ENCODE measurements around the gene EIF3J. TPM values are rescaled to one million over a fixed set of nuclear protein-coding genes. Genes with fewer than 3 reads are reported as not detected.
"Not testable (repeated sequence)": the region's sequence is repeated elsewhere in the genome, so short reads cannot be mapped to it uniquely, and the experiment has no call there.

EIF3J gene
- polyA plus RNA-seq, 3 donors = 37.0 to 56.4 (median 56.1) TPM

GRCh38 chr15:44536302-44536961, 515 bp upstream of the EIF3J start:
- H3K27ac ChIP-seq (ENCODE audit: low read depth, low read length) = peak overlapping the region; percentile 91
- WGBS, 3 donors = 0% methylated on average over 34 to 47 of the region's 47 CpGs

GRCh38 chr15:44537735-44538240, 841 bp downstream of the EIF3J start:
- 3 to 8% (median 7%) methylated on average over 13 of the region's 13 CpGs for WGBS, 3 donors
- peak overlapping the region; percentile 35 for H3K27ac ChIP-seq (ENCODE audit: low read depth, low read length)

- no peak overlapping the region for H3K27ac ChIP-seq (ENCODE audit: low read depth, low read length)
- 93 to 96% (median 94%) methylated on average over 4 of the region's 4 CpGs for WGBS, 3 donors
These were observed 4.5 kb downstream of the EIF3J start for GRCh38 chr15:44541282-44541958.

- no peak overlapping the region for H3K27ac ChIP-seq (ENCODE audit: low read depth, low read length)
These were observed 5.6 kb downstream of the EIF3J start for GRCh38 chr15:44542596-44542995.

GRCh38 chr15:44544745-44545144, 7.8 kb downstream of the EIF3J start:
- 75 to 82% (median 81%) methylated on average over 5 of the region's 5 CpGs for WGBS, 3 donors
- not testable (repeated sequence) for H3K27ac ChIP-seq (ENCODE audit: low read depth, low read length)

- 32 to 55% (median 53%) methylated on average over 5 of the region's 5 CpGs for WGBS, 3 donors
- H3K27ac ChIP-seq (ENCODE audit: low read depth, low read length) = no peak overlapping the region
These were observed 9.2 kb downstream of the EIF3J start for GRCh38 chr15:44545913-44546802.

- H3K27ac ChIP-seq (ENCODE audit: low read depth, low read length) = not testable (repeated sequence)
- WGBS, 3 donors = 97 to 99% (median 97%) methylated on average over 9 of the region's 9 CpGs
These were observed 12.2 kb downstream of the EIF3J start for GRCh38 chr15:44549152-44549551.

- H3K27ac ChIP-seq (ENCODE audit: low read depth, low read length) = no peak overlapping the region
- 32 to 35% (median 33%) methylated on average over 3 of the region's 3 CpGs for WGBS, 3 donors
These were observed 13.3 kb downstream of the EIF3J start for GRCh38 chr15:44550256-44550655.

GRCh38 chr15:44550734-44551133, 13.8 kb downstream of the EIF3J start:
- no peak overlapping the region for H3K27ac ChIP-seq (ENCODE audit: low read depth, low read length)
- 91 to 93% (median 93%) methylated on average over 4 of the region's 4 CpGs for WGBS, 3 donors

- WGBS, 3 donors = 76 to 92% (median 89%) methylated on average over 4 of the region's 4 CpGs
- H3K27ac ChIP-seq (ENCODE audit: low read depth, low read length) = no peak overlapping the region
These were observed 18.2 kb downstream of the EIF3J start for GRCh38 chr15:44554934-44555723.

GRCh38 chr15:44560926-44561325, 24.0 kb downstream of the EIF3J start:
- not testable (repeated sequence) for H3K27ac ChIP-seq (ENCODE audit: low read depth, low read length)

- 92 to 99% (median 97%) methylated on average over 8 of the region's 8 CpGs for WGBS, 3 donors
- H3K27ac ChIP-seq (ENCODE audit: low read depth, low read length) = no peak overlapping the region
These were observed 28.6 kb downstream of the EIF3J start for GRCh38 chr15:44565387-44566154.

- 97 to 98% (median 98%) methylated on average over 4 of the region's 4 CpGs for WGBS, 3 donors
- no peak overlapping the region for H3K27ac ChIP-seq (ENCODE audit: low read depth, low read length)
These were observed 29.2 kb downstream of the EIF3J start for GRCh38 chr15:44566155-44566540.

- no peak overlapping the region for H3K27ac ChIP-seq (ENCODE audit: low read depth, low read length)
- 80 to 85% (median 83%) methylated on average over 3 of the region's 3 CpGs for WGBS, 3 donors
These were observed 31.4 kb downstream of the EIF3J start for GRCh38 chr15:44568338-44568737.

GRCh38 chr15:44569316-44569715, 32.4 kb downstream of the EIF3J start:
- no peak overlapping the region for H3K27ac ChIP-seq (ENCODE audit: low read depth, low read length)
- 97 to 98% (median 98%) methylated on average over 4 of the region's 4 CpGs for WGBS, 3 donors

- no peak overlapping the region for H3K27ac ChIP-seq (ENCODE audit: low read depth, low read length)
- 94 to 100% (median 96%) methylated on average over 4 of the region's 4 CpGs for WGBS, 3 donors
These were observed 33.4 kb downstream of the EIF3J start for GRCh38 chr15:44570361-44570760.

GRCh38 chr15:44573386-44573785, 36.4 kb downstream of the EIF3J start:
- H3K27ac ChIP-seq (ENCODE audit: low read depth, low read length) = no peak overlapping the region
- 83 to 93% (median 87%) methylated on average over 6 of the region's 6 CpGs for WGBS, 3 donors

GRCh38 chr15:44574734-44575133, 37.8 kb downstream of the EIF3J start:
- 65 to 82% (median 76%) methylated on average over 1 of the region's 1 CpG for WGBS, 3 donors
- H3K27ac ChIP-seq (ENCODE audit: low read depth, low read length) = no peak overlapping the region

Measured in adipose tissue (tissue), 3 donors.